UCSD-AML1 (cell line): ENCODE results near the gene JAG2.

Source experiments
- DNase-seq: peaks from one replicate; lab custom pipeline; 2025; ENCODE audit not compliant: unreplicated experiment; lab: John Stamatoyannopoulos, UW

The JAG2 gene

GRCh38 chr14:105166571-105167302 is 1.8 kb downstream of the JAG2 start:
- DNase-seq, result no peak

GRCh38 chr14:105165761-105166485 is 2.7 kb downstream of the JAG2 start:
- DNase-seq, result no peak

GRCh38 chr14:105165134-105165704 is 3.4 kb downstream of the JAG2 start:
- no peak for DNase-seq

GRCh38 chr14:105163040-105163742 is 5.4 kb downstream of the JAG2 start:
- DNase-seq, result no peak

- no peak for DNase-seq
These were observed 6.0 kb downstream of the JAG2 start for GRCh38 chr14:105162669-105162979.

GRCh38 chr14:105161964-105162668 is 6.5 kb downstream of the JAG2 start:
- no peak for DNase-seq

- DNase-seq, result no peak
These were observed 7.3 kb downstream of the JAG2 start for GRCh38 chr14:105161309-105161708.

GRCh38 chr14:105160776-105161175 is 7.8 kb downstream of the JAG2 start:
- no peak for DNase-seq

GRCh38 chr14:105159344-105159743 is 9.2 kb downstream of the JAG2 start:
- DNase-seq, result no peak

GRCh38 chr14:105158794-105159193 is 9.8 kb downstream of the JAG2 start:
- no peak for DNase-seq

- no peak for DNase-seq
These were observed 10.7 kb downstream of the JAG2 start for GRCh38 chr14:105157872-105158271.

- DNase-seq, result no peak
These were observed 11.9 kb downstream of the JAG2 start for GRCh38 chr14:105156414-105157375.

GRCh38 chr14:105155681-105156413 is 12.7 kb downstream of the JAG2 start:
- no peak for DNase-seq

- DNase-seq, result no peak
These were observed 13.4 kb downstream of the JAG2 start for GRCh38 chr14:105155071-105155651.

- no peak for DNase-seq
These were observed 14.1 kb downstream of the JAG2 start for GRCh38 chr14:105154476-105154871.

- DNase-seq, result no peak
These were observed 14.7 kb downstream of the JAG2 start for GRCh38 chr14:105153739-105154475.

- no peak for DNase-seq
These were observed 15.2 kb downstream of the JAG2 start for GRCh38 chr14:105153331-105153731.

- DNase-seq, result no peak
These were observed 15.8 kb downstream of the JAG2 start for GRCh38 chr14:105152794-105153241.
